WTC11 (cell line): ENCODE measurements around the gene SNX32. TPM values are rescaled to one million over a fixed set of nuclear protein-coding genes. Genes with fewer than 3 reads are reported as not detected.

Experiments used
- ATAC-seq: fragments of 200-7000 bp; cut with Tn5 transposase; 2 replicates; pipeline ENCODE4 v1.10.0; 2021; ENCODE audit warnings: mild to moderate bottlenecking, moderate library complexity
- CTCF ChIA-PET: fragments of 300-600 bp; sonication (Branson Sonifier 250); formaldehyde crosslinking; loops from one replicate; lab custom pipeline; 2021; ENCODE audit warnings: antibody characterized with exemption; lab: Charles Lee
- POLR2A ChIA-PET: fragments of 350-600 bp; sonication (Branson Sonifier 250); formaldehyde crosslinking; loops from one replicate; lab custom pipeline; 2021; ENCODE audit warnings: antibody characterized with exemption; lab: Charles Lee
- DNase-seq: peaks from one replicate; pipeline ENCODE4 v3.0.0; 2021; ENCODE audit warnings: low spot score
- H3K27ac Mint-ChIP-seq: 2 replicates; pipeline ENCODE4 v1.8.0; 2021; ENCODE audit warnings: mixed read lengths
- H3K27me3 Mint-ChIP-seq: 2 replicates; pipeline ENCODE4 v1.8.0; 2021; ENCODE audit warnings: low read depth, mild to moderate bottlenecking, moderate library complexity, mixed read lengths
- H3K36me3 Mint-ChIP-seq: 2 replicates; pipeline ENCODE4 v1.8.0; 2021; ENCODE audit warnings: mixed read lengths
- H3K4me1 Mint-ChIP-seq: 2 replicates; pipeline ENCODE4 v1.8.0; 2022; ENCODE audit warnings: mixed read lengths
- H3K4me3 Mint-ChIP-seq: 2 replicates; pipeline ENCODE4 v1.8.0; 2021; ENCODE audit warnings: mild to moderate bottlenecking, moderate library complexity, mixed read lengths
- H3K9me3 Mint-ChIP-seq: 2 replicates; pipeline ENCODE4 v1.8.0; 2021; ENCODE audit warnings: mixed read lengths
- ATF2 ChIP-seq: sonication (generic); formaldehyde crosslinking; IDR thresholded peaks from 2 replicates; pipeline ENCODE4 v1.8.1; 2022; ENCODE audit warnings: low read depth, missing genetic modification reagents, borderline replicate concordance
- CREB1 ChIP-seq: sonication (generic); formaldehyde crosslinking; IDR thresholded peaks from 2 replicates; pipeline ENCODE4 v1.8.0; 2023; ENCODE audit warnings: mild to moderate bottlenecking, missing genetic modification reagents
- CREM ChIP-seq: sonication (generic); formaldehyde crosslinking; IDR thresholded peaks from 2 replicates; pipeline ENCODE4 v1.8.1; 2022; ENCODE audit warnings: mild to moderate bottlenecking, missing genetic modification reagents, moderate library complexity
- CTCF ChIP-seq: fragments of 200-600 bp; IDR thresholded peaks from 2 replicates; pipeline ENCODE4 v1.8.0; 2022; ENCODE audit warnings: antibody characterized with exemption
- E2F4 ChIP-seq: sonication (generic); formaldehyde crosslinking; IDR thresholded peaks from 2 replicates; pipeline ENCODE4 v1.8.1; 2022; ENCODE audit warnings: low read depth, mild to moderate bottlenecking, moderate library complexity, missing genetic modification reagents, borderline replicate concordance
- FOXK1 ChIP-seq: sonication (generic); formaldehyde crosslinking; IDR thresholded peaks from 2 replicates; pipeline ENCODE4 v1.8.0; 2022; ENCODE audit warnings: mild to moderate bottlenecking, moderate library complexity, missing genetic modification reagents
- FOXP1 ChIP-seq: sonication (generic); formaldehyde crosslinking; IDR thresholded peaks from 2 replicates; pipeline ENCODE4 v1.8.0; 2022; ENCODE audit warnings: missing genetic modification reagents, mild to moderate bottlenecking, moderate library complexity, borderline replicate concordance
- GABPB1 ChIP-seq: sonication (generic); formaldehyde crosslinking; IDR thresholded peaks from 2 replicates; pipeline ENCODE4 v1.8.1; 2023; ENCODE audit warnings: mild to moderate bottlenecking, missing genetic modification reagents
- HMGXB4 ChIP-seq: sonication (generic); formaldehyde crosslinking; IDR thresholded peaks from 2 replicates; pipeline ENCODE4 v1.8.1; 2023; ENCODE audit warnings: mild to moderate bottlenecking, moderate library complexity, missing genetic modification reagents
- JAZF1 ChIP-seq: fragments of 250-450 bp; sonication (Bioruptor Pico); IDR thresholded peaks from 2 replicates; pipeline ENCODE4 v1.9.0; 2021; ENCODE audit warnings: moderate library complexity, mild to moderate bottlenecking, inconsistent platforms
- KAT7 ChIP-seq: sonication (generic); formaldehyde crosslinking; IDR thresholded peaks from 2 replicates; pipeline ENCODE4 v1.8.1; 2023; ENCODE audit warnings: missing genetic modification reagents, mild to moderate bottlenecking, borderline replicate concordance
- MAX ChIP-seq: sonication (generic); formaldehyde crosslinking; IDR thresholded peaks from 2 replicates; pipeline ENCODE4 v1.8.0; 2022; ENCODE audit warnings: mild to moderate bottlenecking, missing genetic modification reagents
- MLX ChIP-seq: sonication (generic); formaldehyde crosslinking; IDR thresholded peaks from 2 replicates; pipeline ENCODE4 v1.8.1; 2023; ENCODE audit warnings: mild to moderate bottlenecking, missing genetic modification reagents, moderate library complexity
- MYBL2 ChIP-seq: sonication (generic); formaldehyde crosslinking; IDR thresholded peaks from 2 replicates; pipeline ENCODE4 v1.8.1; 2023; ENCODE audit warnings: mild to moderate bottlenecking, moderate library complexity, missing genetic modification reagents
- NR3C1 ChIP-seq: sonication (generic); formaldehyde crosslinking; conservative IDR thresholded peaks from 2 replicates; pipeline ENCODE4 v1.8.1; 2023; ENCODE audit warnings: low read depth, mild to moderate bottlenecking, missing genetic modification reagents
- RELA ChIP-seq: sonication (generic); formaldehyde crosslinking; IDR thresholded peaks from 2 replicates; pipeline ENCODE4 v1.8.1; 2022; ENCODE audit warnings: missing genetic modification reagents, mild to moderate bottlenecking, borderline replicate concordance
- RORB ChIP-seq: fragments of 250-450 bp; sonication (Bioruptor Pico); IDR thresholded peaks from 2 replicates; pipeline ENCODE4 v1.9.0; 2021; ENCODE audit warnings: mild to moderate bottlenecking
- TEAD1 ChIP-seq: sonication (generic); formaldehyde crosslinking; IDR thresholded peaks from 2 replicates; pipeline ENCODE4 v1.8.0; 2022; ENCODE audit warnings: mild to moderate bottlenecking, missing genetic modification reagents
- TP53 ChIP-seq: sonication (generic); formaldehyde crosslinking; IDR thresholded peaks from 2 replicates; pipeline ENCODE4 v1.8.1; 2023; ENCODE audit warnings: mild to moderate bottlenecking, missing genetic modification reagents
- ZNF138 ChIP-seq: sonication (generic); formaldehyde crosslinking; conservative IDR thresholded peaks from 2 replicates; pipeline ENCODE4 v1.8.1; 2022; ENCODE audit warnings: mild to moderate bottlenecking, moderate library complexity, missing genetic modification reagents
- ZNF219 ChIP-seq: sonication (generic); formaldehyde crosslinking; IDR thresholded peaks from 2 replicates; pipeline ENCODE4 v1.8.0; 2023; ENCODE audit warnings: missing genetic modification reagents, mild to moderate bottlenecking, borderline replicate concordance
- ZNF281 ChIP-seq: sonication (generic); formaldehyde crosslinking; IDR thresholded peaks from 2 replicates; pipeline ENCODE4 v1.8.0; 2023; ENCODE audit warnings: mild to moderate bottlenecking, missing genetic modification reagents
- total RNA-seq: library from RNA; stranded (reverse); gene quantifications from 3 replicates; pipeline ENCODE4 v1.2.3, GENCODE V29; 2021
- TF ChIP-seq, protein P1 (sequence below): sonication (generic); formaldehyde crosslinking; IDR thresholded peaks from 2 replicates; pipeline ENCODE4 v1.8.0; 2022; ENCODE audit warnings: mild to moderate bottlenecking, missing genetic modification reagents

Gene SNX32
- total RNA-seq, 1 experiment from 2014 or later = 2.9 TPM

DNA sequence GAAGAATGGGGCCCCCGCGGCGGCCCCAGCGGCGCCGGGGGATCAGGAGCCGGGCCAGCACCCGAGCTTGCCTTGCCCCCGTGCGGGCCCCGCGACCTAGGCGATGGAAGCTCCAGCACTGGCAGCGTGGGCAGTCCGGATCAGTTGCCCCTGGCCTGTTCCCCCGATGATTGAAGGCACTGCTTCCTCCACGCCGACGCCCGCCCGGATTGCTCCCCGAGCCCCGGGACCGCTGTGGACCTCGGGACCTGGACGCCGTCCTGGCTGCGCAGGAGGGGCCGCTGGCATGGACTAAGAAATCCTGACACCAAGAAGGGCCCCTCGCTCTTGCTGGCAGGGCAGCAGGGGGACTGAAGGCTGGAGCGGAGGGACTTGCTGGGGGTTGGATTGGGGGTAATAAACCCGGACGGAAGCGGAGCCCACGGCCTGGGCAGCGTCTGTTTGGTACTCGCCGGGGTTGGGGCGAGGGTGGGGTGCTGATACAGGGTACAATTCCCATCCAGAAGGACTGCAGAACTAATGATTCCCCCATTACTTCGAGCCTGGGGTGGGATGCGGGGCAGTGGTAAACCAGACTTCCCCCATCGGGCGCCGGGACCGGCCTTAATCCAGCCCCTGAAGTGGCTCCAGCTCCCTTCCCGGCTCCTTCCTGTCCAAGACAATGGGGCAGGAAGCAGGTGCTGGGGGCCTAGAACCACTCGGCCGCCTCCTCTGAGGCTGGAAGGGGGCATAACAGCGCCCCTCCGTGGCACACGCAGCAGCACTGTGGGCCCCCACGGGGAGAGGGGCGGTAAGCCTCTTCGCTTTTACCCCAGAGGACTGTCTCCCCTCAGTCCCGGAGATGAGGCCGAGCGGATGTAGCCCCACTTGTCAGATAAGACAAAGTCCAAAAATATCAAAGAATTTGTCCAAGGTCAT is 57.7 kb downstream of the SNX32 start:
- Mint-ChIP-seq H3K36me3 (peaks cover 10% of the 10 kb centered on the region), H3K4me3 (peak overlapping the region; percentile 75), H3K27ac (no peak overlapping the region; the same call in 1 of the 2 replicates), H3K4me1 (peaks cover 48% of the 10 kb centered on the region), H3K27me3 (peaks cover 15% of the 10 kb centered on the region), H3K9me3 (no peaks in the 10 kb centered on the region)
- peak; percentile 69 for DNase-seq
- ChIA-PET POLR2A (interaction anchor here (0.6 to 7.2 kb wide), 14 partner anchors 7 to 179 kb away, joined by 3 to 90 read pairs (median 4); partner anchors contain the start of genes CFL1, FOSL1, KAT5 and MUS81), CTCF (interaction anchor here (0.6 to 11.9 kb wide), 46 partner anchors 7 to 339 kb away, joined by 3 to 539 read pairs (median 6); partner anchors contain the start of genes AP5B1, BANF1, C11orf68 and CFL1)
- peak; percentile 17 for ATAC-seq
- TF ChIP-seq MAX = 0 out of 2 replicates have a peak, but pooled peaks have one; percentile 16
- TF ChIP-seq E2F4 (CRISPR knock-in tag) = no peak
- 0 out of 2 replicates have a peak, but pooled peaks have one; percentile 0 for TF ChIP-seq ZNF281 (CRISPR knock-in tag)
- 0 out of 2 replicates have a peak, but pooled peaks have one; percentile 31 for TF ChIP-seq CREM
- peak; percentile 66; the same call in 1 of the 2 replicates for TF ChIP-seq HMGXB4 (CRISPR knock-in tag)
- no peak for TF ChIP-seq RORB (CRISPR knock-in tag)
- TF ChIP-seq, protein P1, sequence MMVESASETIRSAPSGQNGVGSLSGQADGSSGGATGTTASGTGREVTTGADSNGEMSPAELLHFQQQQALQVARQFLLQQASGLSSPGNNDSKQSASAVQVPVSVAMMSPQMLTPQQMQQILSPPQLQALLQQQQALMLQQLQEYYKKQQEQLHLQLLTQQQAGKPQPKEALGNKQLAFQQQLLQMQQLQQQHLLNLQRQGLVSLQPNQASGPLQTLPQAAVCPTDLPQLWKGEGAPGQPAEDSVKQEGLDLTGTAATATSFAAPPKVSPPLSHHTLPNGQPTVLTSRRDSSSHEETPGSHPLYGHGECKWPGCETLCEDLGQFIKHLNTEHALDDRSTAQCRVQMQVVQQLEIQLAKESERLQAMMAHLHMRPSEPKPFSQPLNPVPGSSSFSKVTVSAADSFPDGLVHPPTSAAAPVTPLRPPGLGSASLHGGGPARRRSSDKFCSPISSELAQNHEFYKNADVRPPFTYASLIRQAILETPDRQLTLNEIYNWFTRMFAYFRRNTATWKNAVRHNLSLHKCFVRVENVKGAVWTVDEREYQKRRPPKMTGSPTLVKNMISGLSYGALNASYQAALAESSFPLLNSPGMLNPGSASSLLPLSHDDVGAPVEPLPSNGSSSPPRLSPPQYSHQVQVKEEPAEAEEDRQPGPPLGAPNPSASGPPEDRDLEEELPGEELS = peak; percentile 47; the same call in 1 of the 2 replicates
- TF ChIP-seq JAZF1 (CRISPR knock-in tag) = no peak
- no peak for TF ChIP-seq FOXP1 (CRISPR knock-in tag)
- TF ChIP-seq NR3C1 = no peak
- no peak for TF ChIP-seq TEAD1 (CRISPR knock-in tag)
- no peak for TF ChIP-seq MLX (CRISPR knock-in tag)
- TF ChIP-seq ZNF138 (CRISPR knock-in tag) = no peak
- TF ChIP-seq FOXK1 (CRISPR knock-in tag) = no peak
- TF ChIP-seq ZNF219 (CRISPR knock-in tag) = no peak
- TF ChIP-seq CREB1 (CRISPR knock-in tag) = peak; percentile 12; the same call in 1 of the 2 replicates
- no peak for TF ChIP-seq RELA
- peak; percentile 37; the same call in 1 of the 2 replicates for TF ChIP-seq GABPB1 (CRISPR knock-in tag)
- no peak for TF ChIP-seq CTCF
- no peak for TF ChIP-seq TP53
- peak; percentile 41; the same call in 1 of the 2 replicates for TF ChIP-seq ATF2 (CRISPR knock-in tag)
- TF ChIP-seq MYBL2 = peak; percentile 17; the same call in 1 of the 2 replicates
- TF ChIP-seq KAT7 = no peak
